Fibroblast of villous mesenchyme (primary cell): ENCODE results near the gene TBC1D25. TPM values are rescaled to one million over a fixed set of nuclear protein-coding genes. Genes with fewer than 3 reads are reported as not detected.

Experiments used
- DNase-seq: peaks from one replicate; pipeline ENCODE4 v3.0.0-alpha.2; 2010; ENCODE audit warnings: low read depth
- H3K4me3 ChIP-seq: 2 replicates; pipeline ENCODE4 v1.5.1; 2011; ENCODE audit warnings: low read depth, mild to moderate bottlenecking, low read length
- CTCF ChIP-seq: IDR thresholded peaks from 2 replicates; pipeline ENCODE4 v1.5.1; 2012; ENCODE audit warnings: low read depth, mild to moderate bottlenecking, low read length; ENCODE audit not compliant: insufficient read depth
- total RNA-seq: library from RNA; depleted of rRNA; stranded (reverse); fragments of >200 nt; gene quantifications from 2 replicates; pipeline ENCODE4 v1.2.3, GENCODE V29; 2012

TBC1D25 gene
- total RNA-seq, 1 donor: 7.8 TPM

- DNase-seq: no peak
- H3K4me3 ChIP-seq: no peak overlapping the region
- TF ChIP-seq CTCF: no peak
Measured at GRCh38 chrX:48532161-48532560, 7.4 kb upstream of the TBC1D25 start.

DNA sequence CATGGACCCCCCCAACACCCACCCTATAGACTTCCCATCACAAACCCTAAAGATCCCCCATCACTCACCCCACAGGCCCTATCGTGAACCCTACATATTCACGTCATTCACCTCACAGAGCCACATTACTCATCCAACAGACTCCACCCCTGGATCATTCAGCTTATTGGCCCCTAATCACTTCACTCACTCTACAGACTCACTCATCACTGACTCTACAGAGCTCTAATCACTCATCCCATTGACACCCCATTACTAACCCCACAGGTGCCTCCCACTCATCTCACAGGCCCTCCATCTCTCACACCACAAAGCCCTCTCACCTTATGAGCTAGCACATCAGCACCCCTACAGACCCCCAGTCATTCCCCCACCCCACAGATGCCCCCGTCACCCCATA is 6.3 kb upstream of the TBC1D25 start:
- no peak for DNase-seq
- H3K4me3 ChIP-seq: no peak overlapping the region
- no peak for TF ChIP-seq CTCF

DNA sequence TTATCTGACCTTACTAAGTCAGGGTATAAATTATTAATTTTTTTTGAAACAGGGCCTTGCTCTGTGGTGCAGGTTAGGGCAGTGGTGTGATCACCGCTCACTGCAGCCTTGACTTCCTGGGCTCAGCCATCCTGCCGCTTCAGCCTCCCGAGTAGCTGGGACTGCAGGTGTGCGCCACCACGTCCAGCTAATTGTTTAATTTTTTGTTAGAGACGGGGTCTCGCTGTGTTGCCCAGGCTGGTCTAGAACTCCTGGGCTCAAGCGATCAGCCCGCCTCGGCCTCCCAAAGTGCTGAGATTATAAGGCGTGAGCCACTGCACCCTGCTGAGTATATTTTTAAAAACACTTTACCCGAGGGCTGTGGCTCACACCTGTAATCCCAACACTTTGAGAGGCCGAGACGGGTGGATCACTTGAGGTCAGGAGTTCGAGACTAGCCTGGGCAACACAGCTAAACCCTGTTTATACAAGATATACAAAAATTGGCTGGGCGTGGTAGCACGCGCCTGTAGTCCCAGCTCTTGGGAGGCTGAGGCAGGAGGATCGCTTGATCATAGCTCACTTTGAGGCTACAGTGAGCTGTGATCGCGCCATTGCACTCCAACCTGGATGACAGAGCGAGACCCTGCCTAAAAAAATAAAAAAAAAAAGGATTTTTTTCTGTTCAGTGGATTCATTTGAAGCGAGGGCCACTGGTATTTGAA is 721 bp upstream of the TBC1D25 start:
- TF ChIP-seq CTCF: no peak
- DNase-seq: no peak

DNA sequence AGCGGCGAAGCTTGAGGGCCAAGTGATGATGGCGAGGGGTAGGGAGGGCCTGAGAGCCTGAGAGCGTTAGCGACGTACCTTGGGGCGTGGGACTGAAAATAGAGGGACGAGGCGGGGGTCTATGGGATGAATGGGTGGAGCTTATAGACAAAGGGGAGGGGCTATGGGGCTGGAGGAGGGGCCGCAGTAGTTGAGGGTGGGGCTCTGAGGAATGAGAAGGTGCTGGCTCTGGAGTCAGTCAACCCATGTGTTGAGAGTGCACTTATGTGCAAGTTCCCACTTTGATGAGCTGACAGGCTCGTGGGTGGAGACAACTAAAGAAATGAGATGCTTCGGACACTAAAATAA is 488 bp downstream of the TBC1D25 start:
- peak overlapping the region; percentile 77 for H3K4me3 ChIP-seq
- no peak for TF ChIP-seq CTCF
- peak; percentile 35 for DNase-seq

More for the DNA sequence above, 721 bp upstream of the TBC1D25 start:
- peak overlapping the region; percentile 9 for H3K4me3 ChIP-seq

DNA sequence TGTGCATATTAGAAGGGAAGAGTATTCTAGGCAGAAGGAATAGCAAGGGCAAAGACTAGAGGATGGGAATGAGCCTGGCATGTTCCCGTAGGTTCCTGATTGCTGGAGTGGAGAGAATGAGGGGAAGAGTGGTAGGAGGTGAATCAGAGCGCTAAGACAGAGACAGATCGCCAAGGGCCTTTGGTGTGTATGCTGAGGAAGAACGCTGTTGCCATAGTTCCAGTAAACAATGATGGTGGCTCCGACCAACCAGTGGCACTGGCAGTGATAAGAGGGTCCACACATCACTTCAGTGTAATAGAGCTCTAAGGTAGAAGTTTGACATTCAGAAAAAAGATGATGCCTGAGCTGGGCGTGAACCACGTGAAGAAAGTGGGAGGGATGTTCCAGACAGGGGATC is 966 bp downstream of the TBC1D25 start:
- H3K4me3 ChIP-seq: peak overlapping the region; percentile 77
- TF ChIP-seq CTCF: no peak
- no peak for DNase-seq

GRCh38 chrX:48541140-48541814 is 1.8 kb downstream of the TBC1D25 start:
- no peak for TF ChIP-seq CTCF
- no peak overlapping the region for H3K4me3 ChIP-seq
- DNase-seq: no peak
